Measurements from ENCODE around the gene ANTKMT. TPM values are rescaled to one million over a fixed set of nuclear protein-coding genes. Genes with fewer than 3 reads are reported as not detected.

Gene ANTKMT
- total RNA-seq, 4 donors from 2014 or later = 24.9 to 42.4 (median 32.1) TPM

GRCh38 chr16:677316-678190 is 43.4 kb upstream of the ANTKMT start:
- intact Hi-C loops (cut with DNase I; ENCODE audit: low total_unique reads) = no loop called here
- WGBS, 2 donors = 32 to 38% methylated on average over 19 to 48 of the region's 57 CpGs
- no peak for DNase-seq (ENCODE audit: low spot score in 2 of 2)
- TF ChIP-seq POLR2A (IDR thresholded peaks at IDR 0.05) = no peak
- TF ChIP-seq, protein P1, sequence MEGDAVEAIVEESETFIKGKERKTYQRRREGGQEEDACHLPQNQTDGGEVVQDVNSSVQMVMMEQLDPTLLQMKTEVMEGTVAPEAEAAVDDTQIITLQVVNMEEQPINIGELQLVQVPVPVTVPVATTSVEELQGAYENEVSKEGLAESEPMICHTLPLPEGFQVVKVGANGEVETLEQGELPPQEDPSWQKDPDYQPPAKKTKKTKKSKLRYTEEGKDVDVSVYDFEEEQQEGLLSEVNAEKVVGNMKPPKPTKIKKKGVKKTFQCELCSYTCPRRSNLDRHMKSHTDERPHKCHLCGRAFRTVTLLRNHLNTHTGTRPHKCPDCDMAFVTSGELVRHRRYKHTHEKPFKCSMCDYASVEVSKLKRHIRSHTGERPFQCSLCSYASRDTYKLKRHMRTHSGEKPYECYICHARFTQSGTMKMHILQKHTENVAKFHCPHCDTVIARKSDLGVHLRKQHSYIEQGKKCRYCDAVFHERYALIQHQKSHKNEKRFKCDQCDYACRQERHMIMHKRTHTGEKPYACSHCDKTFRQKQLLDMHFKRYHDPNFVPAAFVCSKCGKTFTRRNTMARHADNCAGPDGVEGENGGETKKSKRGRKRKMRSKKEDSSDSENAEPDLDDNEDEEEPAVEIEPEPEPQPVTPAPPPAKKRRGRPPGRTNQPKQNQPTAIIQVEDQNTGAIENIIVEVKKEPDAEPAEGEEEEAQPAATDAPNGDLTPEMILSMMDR (IDR thresholded peaks at IDR 0.05) = no peak
- H3K4me3 ChIP-seq (ENCODE audit: low read depth, poor library complexity, severe bottlenecking) = no peak overlapping the region

- intact Hi-C loops (cut with DNase I; ENCODE audit: low total_unique reads) = no loop called here
- WGBS, 2 donors = 62 to 73% methylated on average over 10 to 20 of the region's 21 CpGs
- H3K4me3 ChIP-seq (ENCODE audit: low read depth, poor library complexity, severe bottlenecking) = no peak overlapping the region
- DNase-seq (ENCODE audit: low spot score in 2 of 2) = no peak
- TF ChIP-seq, protein P1 (IDR thresholded peaks at IDR 0.05) = no peak
- no peak for TF ChIP-seq POLR2A (IDR thresholded peaks at IDR 0.05)
These were observed 42.6 kb upstream of the ANTKMT start for GRCh38 chr16:678209-678857.

DNA sequence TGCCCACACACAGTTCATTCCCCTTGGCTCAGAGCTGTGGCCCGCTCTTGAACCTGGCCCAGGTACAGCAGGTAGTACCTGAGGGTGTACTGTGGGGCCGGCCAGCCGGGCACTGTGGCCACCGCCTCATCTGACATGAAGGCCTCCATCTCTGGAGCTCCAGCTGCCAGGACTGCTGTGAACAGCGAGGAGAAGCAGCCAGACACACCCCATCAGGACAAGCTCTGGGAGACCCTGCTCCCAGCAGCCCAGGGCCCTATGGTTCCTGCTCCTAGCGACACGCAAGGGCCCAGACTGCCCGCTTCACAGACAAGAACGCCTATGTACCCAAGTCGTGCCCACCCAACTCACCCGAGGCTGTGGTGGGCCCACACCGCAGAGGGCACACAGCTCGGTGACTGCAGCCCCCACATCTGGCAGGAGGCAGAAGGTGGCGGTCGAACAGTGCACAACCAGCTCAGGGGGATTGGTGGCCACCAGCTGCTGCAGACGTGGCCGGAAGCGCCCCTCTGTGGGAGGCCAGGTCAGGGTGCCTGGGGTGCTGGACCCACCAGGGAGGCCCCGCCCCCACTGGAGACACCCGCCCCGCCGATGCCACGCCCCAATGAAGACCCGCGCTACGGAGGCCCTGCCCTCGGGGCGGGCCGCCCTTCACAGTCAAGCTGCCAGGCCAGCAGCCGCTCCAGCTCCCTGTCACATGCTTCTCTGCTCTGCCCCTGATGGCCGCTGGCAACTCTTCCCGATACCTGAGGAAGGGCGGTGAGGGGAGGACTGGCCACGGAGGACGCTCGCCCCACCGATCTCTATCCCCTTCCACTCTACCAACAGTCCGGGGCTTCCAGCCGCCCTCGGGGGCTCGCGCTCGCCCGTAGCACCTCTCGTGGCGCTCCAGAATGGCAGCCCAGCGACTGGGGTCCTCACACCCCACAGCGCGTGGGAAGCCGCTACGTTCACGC is 41.8 kb upstream of the ANTKMT start:
- peak; percentile 62 to 94 for DNase-seq (ENCODE audit: low spot score in 2 of 2)
- WGBS, 2 donors = 7 to 30% methylated on average over 21 to 28 of the region's 52 CpGs
- H3K4me3 ChIP-seq (ENCODE audit: low read depth, poor library complexity, severe bottlenecking) = peak overlapping the region; percentile 2
- TF ChIP-seq, protein P1 (IDR thresholded peaks at IDR 0.05) = no peak
- no peak for TF ChIP-seq POLR2A (IDR thresholded peaks at IDR 0.05)
- intact Hi-C loops (cut with DNase I; ENCODE audit: low total_unique reads) = no loop called here

- peak; percentile 83 to 98 for DNase-seq (ENCODE audit: low spot score in 2 of 2)
- 1 to 3% methylated on average over 12 to 65 of the region's 91 CpGs for WGBS, 2 donors
- peak in 1 of 2 donors; percentile 5 for TF ChIP-seq POLR2A (IDR thresholded peaks at IDR 0.05)
- TF ChIP-seq, protein P1 (IDR thresholded peaks at IDR 0.05) = no peak
- intact Hi-C loops (cut with DNase I; ENCODE audit: low total_unique reads) = no loop called here
- peak within 1 kb of the TSS; percentile 76 for H3K4me3 ChIP-seq (ENCODE audit: low read depth, poor library complexity, severe bottlenecking)
These were observed 40.9 kb upstream of the ANTKMT start, which contains the start of gene STUB1 for GRCh38 chr16:679814-680624. TSS of gene STUB1 (plus strand) at chr16:680410. CDS start at chr16:680526, 116 bp downstream.

DNA sequence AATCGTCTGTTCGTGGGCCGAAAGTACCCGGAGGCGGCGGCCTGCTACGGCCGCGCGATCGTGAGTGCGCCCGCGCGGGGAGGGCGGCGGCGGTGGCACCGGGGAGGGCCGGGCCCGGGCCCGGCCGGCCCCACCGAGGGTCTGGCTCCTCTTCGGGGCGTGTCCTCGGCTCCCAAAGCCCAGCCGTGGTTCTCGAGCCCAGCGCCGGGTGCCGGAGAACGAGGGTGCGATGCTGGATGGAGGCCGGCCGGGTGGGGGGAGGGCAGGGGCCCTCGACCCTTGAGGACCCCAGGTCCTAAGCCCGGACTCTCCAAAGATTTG is 40.4 kb upstream of the ANTKMT start:
- WGBS, 2 donors = 0% methylated on average over 18 of the region's 38 CpGs
- no peak for DNase-seq (ENCODE audit: low spot score in 2 of 2)
- intact Hi-C loops (cut with DNase I; ENCODE audit: low total_unique reads) = no loop called here
- peak overlapping the region; percentile 76 for H3K4me3 ChIP-seq (ENCODE audit: low read depth, poor library complexity, severe bottlenecking)
- TF ChIP-seq POLR2A (IDR thresholded peaks at IDR 0.05) = no peak
- TF ChIP-seq, protein P1 (IDR thresholded peaks at IDR 0.05) = no peak

All from lower leg skin (tissue), 4 donors.